Measurements from ENCODE around the gene COMP.

DNA sequence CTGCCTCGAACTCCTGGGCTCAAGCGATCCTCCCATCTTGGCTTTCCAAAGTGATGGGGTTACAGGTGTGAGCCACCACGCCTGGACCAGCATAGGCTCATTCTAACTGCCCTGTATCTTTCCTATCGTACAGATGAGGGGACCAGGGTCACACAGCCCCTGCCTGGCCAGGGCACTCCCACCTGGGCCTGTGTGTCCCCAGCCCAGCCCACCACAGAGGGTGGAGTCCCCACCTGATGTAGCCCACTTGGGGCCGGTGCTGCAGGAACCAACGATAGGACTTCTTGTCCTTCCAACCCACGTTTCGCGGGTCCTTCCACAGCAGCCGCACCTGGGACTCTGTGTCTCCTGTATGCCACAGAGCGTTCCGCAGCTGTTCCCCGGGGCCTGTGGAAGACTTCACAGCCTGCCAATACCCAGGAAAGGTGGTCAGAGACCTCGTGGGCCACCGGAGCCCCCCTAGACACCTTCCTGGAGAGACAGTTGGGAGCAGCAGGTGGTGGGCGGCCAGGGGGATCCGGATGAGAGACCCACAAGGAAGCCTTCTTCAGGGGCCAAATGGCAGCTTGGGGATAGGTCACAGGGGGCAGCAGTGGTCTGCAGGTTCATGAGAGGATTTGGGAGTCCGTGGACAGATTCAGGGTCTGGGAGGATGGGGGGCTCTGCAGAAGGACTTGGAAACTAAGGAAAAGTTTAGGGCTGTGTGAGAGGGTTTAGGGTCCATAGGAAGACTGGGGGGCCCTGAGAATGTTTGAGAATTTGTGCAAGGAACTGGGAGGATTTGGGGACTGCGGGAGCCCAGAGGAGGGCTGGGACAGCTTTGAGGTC, 6.9 kb downstream of the COMP start:
- TF ChIP-seq CTCF (IDR thresholded peaks at IDR 0.05; ENCODE audit: insufficient read depth, low read length, poor library complexity, severe bottlenecking) (no peak), EZH2phosphoT487 (conservative IDR thresholded peaks at IDR 0.05; ENCODE audit: low read length) (no peak)
